CD4-positive, alpha-beta T cell treated with Interleukin-15 for 1 hour (primary cell): ENCODE results near the gene HHIP.

Experiments
- DNase-seq: peaks from one replicate; pipeline ENCODE4 v3.0.0-alpha.2; 2020

HHIP gene

GRCh38 chr4:144645631-144646522 lies at the start of gene HHIP:
Gene HHIP (plus strand): TSS chr4:144646156. CDS start chr4:144646676, 520 bp downstream.
- peak; percentile 36 for DNase-seq

GRCh38 chr4:144597171-144597570 lies 48.8 kb upstream of the HHIP start:
- DNase-seq: no peak

GRCh38 chr4:144599621-144600020 lies 46.3 kb upstream of the HHIP start:
- no peak for DNase-seq

- no peak for DNase-seq
Measured at GRCh38 chr4:144611850-144612249, 34.1 kb upstream of the HHIP start.

GRCh38 chr4:144614850-144615585 lies 30.9 kb upstream of the HHIP start:
- no peak for DNase-seq

- DNase-seq: no peak
Measured at GRCh38 chr4:144621681-144622080, 24.3 kb upstream of the HHIP start.

- no peak for DNase-seq
Measured at GRCh38 chr4:144627663-144628076, 18.3 kb upstream of the HHIP start.

GRCh38 chr4:144633215-144633614 lies 12.7 kb upstream of the HHIP start:
- no peak for DNase-seq

GRCh38 chr4:144634978-144635747 lies 10.8 kb upstream of the HHIP start:
- no peak for DNase-seq

GRCh38 chr4:144644368-144645101 lies 1.4 kb upstream of the HHIP start:
- DNase-seq: no peak

- no peak for DNase-seq
Measured at GRCh38 chr4:144645102-144645630, 790 bp upstream of the HHIP start.

GRCh38 chr4:144646523-144647094 lies 653 bp downstream of the HHIP start:
- no peak for DNase-seq

- no peak for DNase-seq
Measured at GRCh38 chr4:144647095-144647561, 1.2 kb downstream of the HHIP start.

- DNase-seq: no peak
Measured at GRCh38 chr4:144647590-144647989, 1.6 kb downstream of the HHIP start.

GRCh38 chr4:144648042-144648441 lies 2.1 kb downstream of the HHIP start:
- no peak for DNase-seq

GRCh38 chr4:144649646-144650045 lies 3.7 kb downstream of the HHIP start:
- DNase-seq: no peak

- DNase-seq: no peak
Measured at GRCh38 chr4:144650311-144651005, 4.5 kb downstream of the HHIP start.

GRCh38 chr4:144653781-144654545 lies 8.0 kb downstream of the HHIP start:
- no peak for DNase-seq

GRCh38 chr4:144655491-144655890 lies 9.5 kb downstream of the HHIP start:
- DNase-seq: no peak

- DNase-seq: no peak
Measured at GRCh38 chr4:144656850-144657249, 10.9 kb downstream of the HHIP start.
